GM12873 (cell line): ENCODE data around the gene NR2F2.

Source experiments
- CTCF ChIP-seq: IDR thresholded peaks from 2 replicates; pipeline ENCODE4 v1.5.1; 2012; ENCODE audit warnings: low read depth, mild to moderate bottlenecking, moderate library complexity, low read length, control low read depth; ENCODE audit not compliant: insufficient read depth; ENCODE audit errors: missing control alignments

Gene NR2F2

DNA sequence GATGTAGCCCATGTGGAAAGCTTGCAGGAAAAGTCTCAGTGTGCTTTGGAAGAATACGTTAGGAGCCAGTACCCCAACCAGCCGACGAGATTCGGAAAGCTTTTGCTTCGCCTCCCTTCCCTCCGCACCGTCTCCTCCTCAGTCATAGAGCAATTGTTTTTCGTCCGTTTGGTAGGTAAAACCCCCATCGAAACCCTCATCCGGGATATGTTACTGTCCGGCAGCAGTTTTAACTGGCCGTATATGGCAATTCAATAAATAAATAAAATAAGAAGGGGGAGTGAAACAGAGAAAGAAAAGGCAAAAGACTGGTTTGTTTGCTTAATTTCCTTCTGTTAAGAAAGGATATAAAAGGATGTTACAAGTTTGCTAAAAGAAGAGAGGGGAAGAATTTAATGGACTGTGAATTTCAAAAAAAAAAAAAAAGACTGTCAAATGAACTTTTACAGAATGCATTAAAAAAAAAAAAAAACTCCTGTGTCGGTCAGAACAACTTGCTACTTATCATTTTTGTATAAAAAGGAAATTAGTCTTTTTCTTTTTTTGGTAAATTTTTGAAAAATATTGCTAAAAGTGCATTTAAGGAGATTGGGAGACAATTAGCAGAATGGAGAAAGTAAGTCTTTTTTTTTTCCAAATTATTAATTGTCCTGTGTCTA is 7.0 kb downstream of the NR2F2 start:
- TF ChIP-seq CTCF, result no peak

DNA sequence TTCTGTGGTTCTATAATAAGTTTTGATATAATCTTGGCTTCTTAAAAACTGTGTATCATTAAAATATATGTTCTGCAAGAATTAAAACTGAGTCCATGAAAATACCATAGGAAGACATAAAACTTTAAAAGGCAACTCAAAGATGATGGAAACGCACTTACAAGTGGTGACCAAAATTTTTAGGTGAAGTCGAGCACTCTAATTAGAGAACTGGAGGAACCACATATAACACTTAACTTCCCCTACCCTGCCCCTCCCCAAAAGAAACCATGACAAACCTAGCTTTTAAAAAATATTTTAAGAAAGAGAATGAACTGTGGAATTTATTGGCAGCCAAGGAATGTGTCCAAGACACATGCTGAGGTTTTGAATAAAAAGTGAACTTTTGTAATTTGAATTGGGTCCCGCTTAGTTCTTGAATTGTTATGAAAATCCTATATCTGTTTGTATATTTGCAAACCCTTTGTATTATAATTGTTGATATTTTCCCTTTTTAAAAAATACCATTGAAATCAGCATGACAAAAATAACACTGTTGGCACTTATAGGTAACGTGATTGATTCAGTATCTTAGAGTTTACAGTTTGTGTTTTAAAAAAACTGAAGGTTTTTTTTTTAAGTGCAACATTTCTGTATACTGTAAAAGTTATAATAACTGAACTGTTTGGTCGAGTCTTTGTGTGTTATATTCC is 7.7 kb downstream of the NR2F2 start:
- no peak for TF ChIP-seq CTCF

DNA sequence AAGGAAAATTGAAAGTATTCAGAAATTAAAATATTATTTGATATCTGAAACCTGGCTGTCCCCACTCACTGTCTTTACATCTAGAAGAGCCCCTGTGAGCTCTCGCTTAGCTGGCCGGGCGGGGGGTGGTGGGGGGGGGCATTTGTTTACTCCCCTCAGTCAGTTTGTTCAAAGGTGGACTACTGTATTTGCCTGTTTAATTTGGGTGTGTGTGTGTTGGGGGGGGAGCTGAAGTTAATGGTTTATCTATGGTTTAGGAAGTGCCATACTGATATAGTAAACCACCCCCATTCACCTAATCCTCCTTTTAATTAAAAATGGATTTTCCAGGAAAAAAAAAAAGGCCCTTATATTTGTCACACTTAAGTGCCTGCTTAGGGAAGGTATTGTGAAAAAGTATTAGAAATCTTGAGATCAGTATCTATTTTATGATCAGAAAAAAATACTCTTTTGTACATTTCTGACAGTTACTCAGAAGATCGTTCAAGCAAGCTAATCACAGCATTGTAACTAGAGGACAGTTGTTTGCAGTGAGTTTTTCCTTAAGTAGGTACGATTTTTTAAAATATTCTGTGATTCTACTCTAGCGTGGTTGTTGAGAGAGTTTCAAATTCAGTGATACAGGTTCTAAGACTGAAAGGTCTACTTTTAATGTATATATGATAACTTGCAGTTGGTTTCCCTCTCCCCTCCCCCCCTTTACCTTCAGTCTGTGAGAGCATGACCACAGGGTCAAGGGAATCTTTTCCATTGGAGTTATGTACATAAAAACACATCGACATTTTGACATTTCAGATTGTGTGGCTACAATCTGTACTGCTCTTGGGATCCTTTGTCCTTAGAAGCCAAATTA is 8.5 kb downstream of the NR2F2 start:
- TF ChIP-seq CTCF, result no peak

DNA sequence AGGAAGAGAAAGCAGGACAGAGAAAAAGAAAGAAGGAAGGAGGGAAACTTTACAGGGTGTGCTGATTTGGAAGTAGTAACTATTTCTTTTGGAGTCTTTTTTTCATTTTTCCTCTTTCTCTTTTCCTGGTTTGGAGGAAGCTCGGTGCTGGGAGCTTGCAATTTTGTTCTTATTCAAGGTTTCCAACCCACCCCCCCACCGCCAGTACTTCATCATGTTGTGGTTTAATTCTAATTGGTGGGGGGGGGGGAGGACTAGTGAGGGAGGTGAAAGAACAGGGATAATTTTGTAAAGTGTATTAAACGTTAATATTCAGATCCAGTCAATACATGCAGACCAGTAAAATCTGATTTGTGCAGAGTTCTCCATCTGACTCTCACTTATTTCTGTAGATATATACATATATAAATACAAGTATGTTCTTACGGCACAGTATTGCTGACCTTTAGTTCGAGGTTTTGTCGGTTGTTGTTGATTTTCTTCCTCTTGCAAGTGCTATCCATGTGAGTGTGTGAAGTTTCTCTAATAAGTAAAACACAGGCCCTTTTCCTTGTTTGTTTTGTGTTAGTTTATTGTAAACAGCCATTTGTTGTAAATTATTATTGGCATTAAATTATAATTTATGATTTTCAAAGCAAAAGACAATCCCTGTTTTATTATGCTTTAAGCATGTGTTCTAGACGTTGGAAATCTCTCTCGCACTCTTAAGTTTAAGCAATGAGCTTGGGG is 9.3 kb downstream of the NR2F2 start:
- TF ChIP-seq CTCF, result no peak

- no peak for TF ChIP-seq CTCF
Observed at GRCh38 chr15:96340348-96340597, 9.8 kb downstream of the NR2F2 start.

DNA sequence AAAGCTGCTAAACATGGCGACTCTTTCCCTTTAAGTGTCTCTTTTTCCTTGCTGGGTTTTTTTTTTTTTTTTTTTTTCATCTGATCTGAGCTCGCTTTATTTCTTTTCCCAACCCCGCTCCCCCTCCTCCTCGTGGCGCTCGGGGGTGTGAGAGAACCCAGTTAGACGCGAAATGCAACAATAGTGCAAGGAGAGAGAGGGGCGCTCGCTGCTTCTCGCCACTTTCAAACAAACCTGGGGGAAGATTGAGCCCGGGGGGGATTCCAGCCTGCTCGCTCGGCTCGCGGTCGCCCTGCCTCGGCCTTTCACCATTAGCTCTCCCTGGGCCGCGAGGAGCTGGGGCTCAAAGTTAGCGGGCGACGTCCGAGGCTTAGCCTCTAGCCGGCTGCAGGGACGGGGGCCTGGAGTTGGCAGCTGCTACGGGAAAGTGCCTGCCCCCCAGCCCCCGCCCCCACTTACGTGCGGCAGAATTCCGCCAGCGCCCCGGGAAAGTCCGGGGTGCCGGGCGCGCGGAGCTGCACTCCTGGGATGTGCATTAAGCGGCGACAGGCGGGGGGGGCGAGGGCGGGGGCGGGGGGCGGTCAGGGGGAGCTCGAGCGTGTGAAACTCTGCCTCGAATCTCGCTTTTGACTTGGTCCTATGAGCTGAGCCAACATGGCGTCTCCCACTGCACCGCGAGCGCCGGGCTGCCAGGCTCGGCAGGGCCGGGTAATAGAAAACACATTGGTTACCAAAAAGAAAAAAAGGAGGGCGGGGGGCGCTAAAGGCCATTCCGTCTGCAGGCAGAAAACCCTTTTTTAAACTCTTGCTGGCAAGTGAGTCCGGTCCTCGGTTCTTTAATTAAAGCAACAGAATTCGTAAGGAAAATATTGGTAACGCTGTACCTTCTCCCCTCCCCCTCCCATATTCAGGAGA is 10.4 kb downstream of the NR2F2 start:
- no peak for TF ChIP-seq CTCF
